H1 (cell line): ENCODE results near the gene SELENOI. TPM values are rescaled to one million over a fixed set of nuclear protein-coding genes. Genes with fewer than 3 reads are reported as not detected.

ENCODE experiments used
- CTCF ChIA-PET: fragments of 300-600 bp; sonication (Branson Sonifier 250); formaldehyde crosslinking; loops from one replicate; lab custom pipeline; 2021; ENCODE audit not compliant: partially characterized antibody; lab: Charles Lee
- POLR2A ChIA-PET: fragments of 300-600 bp; sonication (Branson Sonifier 250); formaldehyde crosslinking; loops from one replicate; lab custom pipeline; 2021; ENCODE audit warnings: inconsistent platforms; ENCODE audit not compliant: partially characterized antibody; lab: Charles Lee
- DNase-seq, 2 experiments: peaks; one replicate each; pipeline versions ENCODE4 v3.0.0 to v3.0.0-alpha.2; 2010 to 2022; ENCODE audit warnings: low spot score in 2 of 2, low read depth in 1 of 2, mixed read lengths in 1 of 2
- FAIRE-seq: peaks from 2 replicates; lab custom pipeline; 2011; peaks lifted over from hg19 to GRCh38; lab: Jason Lieb, UNC
- H2AFZ ChIP-seq: 2 replicates; pipeline ENCODE4 v1.8.1; 2012; ENCODE audit warnings: low read length, inconsistent platforms
- H2AK5ac ChIP-seq: 2 replicates; pipeline ENCODE4 v1.6.1; 2013; ENCODE audit warnings: low read depth, low read length
- H2BK120ac ChIP-seq: replicated peaks from 2 replicates; pipeline ENCODE3; 2013; ENCODE audit warnings: low read depth, low read length, inconsistent platforms
- H2BK12ac ChIP-seq: 2 replicates; pipeline ENCODE4 v1.6.1; 2013; ENCODE audit warnings: low read depth, low read length
- H2BK15ac ChIP-seq: 2 replicates; pipeline ENCODE4 v1.6.1; 2013; ENCODE audit warnings: low read length
- H2BK20ac ChIP-seq: 2 replicates; pipeline ENCODE4 v1.6.1; 2013; ENCODE audit warnings: low read length
- H2BK5ac ChIP-seq: 2 replicates; pipeline ENCODE4 v1.6.1; 2013; ENCODE audit warnings: low read depth, low read length
- H3K14ac ChIP-seq: 2 replicates; pipeline ENCODE4 v1.6.1; 2013; ENCODE audit warnings: inconsistent platforms; ENCODE audit not compliant: insufficient read length
- H3K18ac ChIP-seq: 2 replicates; pipeline ENCODE4 v1.6.1; 2013; ENCODE audit warnings: low read length; ENCODE audit errors: extremely low read depth
- H3K23ac ChIP-seq: 2 replicates; pipeline ENCODE4 v1.6.1; 2013; ENCODE audit warnings: inconsistent platforms; ENCODE audit not compliant: insufficient read length
- H3K23me2 ChIP-seq: 2 replicates; pipeline ENCODE4 v1.6.1; 2013; ENCODE audit warnings: low read depth, low read length
- H3K27ac ChIP-seq: 2 replicates; pipeline ENCODE4 v1.6.1; 2011; ENCODE audit warnings: low read depth, low read length, inconsistent platforms
- H3K27me3 ChIP-seq, 4 experiments: replicated peaks in 1 of 4; 1 replicate in 1 of 4; 2 replicates in 3 of 4; pipeline versions ENCODE4 v1.6.1 to v1.8.1; 2011 to 2013; ENCODE audit warnings: low read length in 3 of 4, mild to moderate bottlenecking in 3 of 4, inconsistent platforms in 2 of 4, mixed read lengths in 2 of 4, moderate library complexity in 1 of 4; ENCODE audit not compliant: control insufficient read depth in 3 of 4, insufficient read depth in 3 of 4; ENCODE audit errors: extremely low read depth in 1 of 4
- H3K36me3 ChIP-seq, 4 experiments: 2 replicates each; pipeline versions ENCODE4 v1.6.1 to v1.8.1; 2011 to 2013; ENCODE audit warnings: mild to moderate bottlenecking in 4 of 4, low read length in 3 of 4, moderate library complexity in 2 of 4, control low read depth in 1 of 4, inconsistent platforms in 1 of 4; ENCODE audit not compliant: insufficient read depth in 4 of 4, control insufficient read depth in 2 of 4
- H3K4ac ChIP-seq: replicated peaks from 2 replicates; pipeline ENCODE3; 2013; ENCODE audit warnings: low read length, low read depth, mixed read lengths, inconsistent platforms; ENCODE audit not compliant: insufficient read length
- H3K4me1 ChIP-seq, 4 experiments: replicated peaks in 1 of 4; 1 replicate in 1 of 4; 2 replicates in 3 of 4; pipeline versions ENCODE4 v1.6.1 to v1.8.1; 2011 to 2013; ENCODE audit warnings: low read length in 3 of 4, inconsistent platforms in 2 of 4, mixed read lengths in 1 of 4; ENCODE audit not compliant: insufficient read depth in 4 of 4, control insufficient read depth in 3 of 4
- H3K4me2 ChIP-seq, 2 experiments: 2 replicates each; pipeline versions ENCODE4 v1.6.1 to v1.8.1; 2011 to 2013; ENCODE audit warnings: low read depth in 2 of 2, low read length in 2 of 2, control low read depth in 1 of 2, inconsistent platforms in 1 of 2, mild to moderate bottlenecking in 1 of 2; ENCODE audit not compliant: insufficient read depth in 1 of 2
- H3K4me3 ChIP-seq, 4 experiments: fragments of 200-600, 300-600 bp in 1 of 4; sonication (generic), shearing (Covaris generic), sonication (Bioruptor Twin) in 1 of 4; 2 replicates each; pipeline versions ENCODE4 v1.5.1 to v1.8.1; 2011 to 2016; ENCODE audit warnings: low read length in 4 of 4, low read depth in 3 of 4, control low read depth in 2 of 4, inconsistent platforms in 2 of 4, mild to moderate bottlenecking in 2 of 4, mixed read lengths in 1 of 4, moderate library complexity in 1 of 4; ENCODE audit not compliant: insufficient read depth in 2 of 4; ENCODE audit errors: extremely low read depth in 1 of 4
- H3K56ac ChIP-seq: replicated peaks from 2 replicates; pipeline ENCODE3; 2013; ENCODE audit warnings: low read depth, mild to moderate bottlenecking, mixed read lengths, low read length, inconsistent platforms; ENCODE audit not compliant: insufficient read length
- H3K79me1 ChIP-seq: 2 replicates; pipeline ENCODE4 v1.6.1; 2013; ENCODE audit warnings: low read depth, low read length, control low read depth
- H3K79me2 ChIP-seq, 2 experiments: 2 replicates each; pipeline versions ENCODE4 v1.6.1 to v1.8.1; 2012 to 2013; ENCODE audit warnings: low read length in 2 of 2, mild to moderate bottlenecking in 2 of 2, inconsistent platforms in 1 of 2; ENCODE audit not compliant: insufficient read depth in 2 of 2, control insufficient read depth in 1 of 2
- H3K9ac ChIP-seq, 4 experiments: replicated peaks in 1 of 4; 1 replicate in 1 of 4; 2 replicates in 3 of 4; pipeline versions ENCODE4 v1.6.1 to v1.8.1; 2011 to 2013; ENCODE audit warnings: low read depth in 3 of 4, low read length in 3 of 4, control low read depth in 2 of 4, mild to moderate bottlenecking in 2 of 4, moderate library complexity in 2 of 4, inconsistent platforms in 1 of 4; ENCODE audit errors: extremely low read depth in 1 of 4
- H3K9me3 ChIP-seq, 2 experiments: 2 replicates each; pipeline versions ENCODE4 v1.6.1 to v1.8.1; 2012 to 2013; ENCODE audit warnings: mild to moderate bottlenecking in 2 of 2, moderate library complexity in 2 of 2, control low read depth in 1 of 2, inconsistent platforms in 1 of 2, low read depth in 1 of 2, low read length in 1 of 2, mixed read lengths in 1 of 2; ENCODE audit not compliant: insufficient read depth in 2 of 2
- H4K20me1 ChIP-seq, 2 experiments: replicated peaks in 1 of 2; 2 replicates each; pipeline versions ENCODE3 to v1.8.1; 2011 to 2013; ENCODE audit warnings: inconsistent platforms in 2 of 2, low read length in 2 of 2, mild to moderate bottlenecking in 1 of 2; ENCODE audit not compliant: insufficient read depth in 2 of 2, control insufficient read depth in 1 of 2
- H4K5ac ChIP-seq: 2 replicates; pipeline ENCODE4 v1.6.1; 2013; ENCODE audit warnings: low read length, low read depth, mixed read lengths, inconsistent platforms; ENCODE audit not compliant: insufficient read length
- H4K8ac ChIP-seq: 2 replicates; pipeline ENCODE4 v1.8.0; 2013; ENCODE audit warnings: mild to moderate bottlenecking, moderate library complexity, low read length, inconsistent platforms; ENCODE audit not compliant: insufficient read depth; ENCODE audit errors: extremely low read depth
- H4K91ac ChIP-seq: replicated peaks from 2 replicates; pipeline ENCODE3; 2013; ENCODE audit warnings: low read length, mixed read lengths, inconsistent platforms; ENCODE audit not compliant: insufficient read length
- EGR1 ChIP-seq: IDR thresholded peaks from 2 replicates; pipeline ENCODE4 v1.6.1; 2011; ENCODE audit warnings: low read depth, low read length, borderline replicate concordance
- KDM4A ChIP-seq: IDR thresholded peaks from one replicate; pipeline ENCODE4 v1.7.1; 2012; ENCODE audit warnings: low read depth, mild to moderate bottlenecking, moderate library complexity, low read length, inconsistent platforms; ENCODE audit not compliant: severe bottlenecking
- SIX5 ChIP-seq: IDR thresholded peaks from 2 replicates; pipeline ENCODE4 v1.6.1; 2011; ENCODE audit warnings: mild to moderate bottlenecking, low read depth, low read length
- SP1 ChIP-seq: IDR thresholded peaks from 2 replicates; pipeline ENCODE4 v1.6.1; 2011; ENCODE audit warnings: low read depth, low read length
- WGBS, 2 experiments: shearing (Covaris generic) in 1 of 2; methylation state at CpG; one replicate each; pipeline versions ENCODE4 v1.1.6 to v1.1.7; 2013 to 2015; ENCODE audit warnings: low lambda C conversion rate in 2 of 2, mixed read lengths in 2 of 2, inconsistent platforms in 1 of 2, low coverage in 1 of 2, missing lambda C conversion rate in 1 of 2; ENCODE audit not compliant: insufficient replicate concordance in 2 of 2, insufficient coverage in 1 of 2, insufficient read length in 1 of 2; ENCODE audit errors: extremely low coverage in 1 of 2, missing lambda C conversion rate in 1 of 2; 5-methylcytosine and 5-hydroxymethylcytosine counted together
- polyA plus RNA-seq, 7 experiments: library from polyadenylated mRNA; depleted of rRNA in 3 of 7; stranded (reverse) in 5 of 7; unstranded in 2 of 7; fragments of >200 nt in 5 of 7; fragments of 200-250 nt in 2 of 7; gene quantifications; 1 replicate in 5 of 7; 2 replicates in 1 of 7; 4 replicates in 1 of 7; pipeline versions ENCODE4 v1.2.1 to v1.2.3, GENCODE V29; 2011 to 2013; ENCODE audit warnings: missing spikeins in 2 of 7, mixed read lengths in 2 of 7
- total RNA-seq: library from RNA; stranded (reverse); fragmentation: NEBNext Ultra II Directional; extraction: Animal tissue kit (Norgen Biotek cat#: 25700); gene quantifications from 2 replicates; pipeline ENCODE4 v1.2.1, GENCODE V29; 2021

The SELENOI gene
- total and polyA plus RNA-seq, 2 of the 8 experiments (the other 6 are each of a cell fraction or from before 2014, with no cell fraction given) = 15.9 to 63.8 TPM

DNA sequence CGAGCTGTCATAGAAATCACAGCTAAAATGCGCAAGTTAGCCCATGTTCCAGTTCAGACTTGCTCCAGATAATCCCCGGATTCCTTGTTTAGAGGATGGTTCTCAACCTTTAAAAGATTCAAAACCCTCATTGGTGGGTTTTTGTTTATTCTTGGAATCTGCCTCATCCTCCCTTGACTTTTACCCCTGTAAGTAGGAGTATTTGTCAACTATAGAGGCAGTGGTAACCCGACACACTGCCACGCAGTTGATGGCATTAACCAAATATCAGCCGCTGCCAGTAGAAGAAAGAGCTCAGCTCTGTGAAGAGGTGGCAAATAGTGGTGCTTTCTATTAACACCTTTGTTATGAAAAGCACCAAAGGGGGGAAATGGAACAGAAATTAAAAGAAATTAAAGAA is 40.4 kb upstream of the SELENOI start:
- H3K36me3 ChIP-seq = peaks cover 0 to 2% (median under 1%) of the 10 kb centered on the region in 4 experiments; a peak in 1 of 8 replicates
- WGBS, 2 experiments = 85% methylated on average over 6 of the region's 6 CpGs; no CpG with 5 or more reads in 1 of the 2 experiments
- ChIA-PET CTCF (interaction anchor here (0.7 to 4.0 kb wide), 8 partner anchors 9 to 70 kb away, joined by 3 to 19 read pairs (median 4); no protein-coding TSS in a partner anchor), POLR2A (interaction anchor here (0.6 to 1.2 kb wide), 4 partner anchors 13 to 76 kb away, joined by 3 to 5 read pairs (median 3); partner anchors contain the start of genes HADHA and HADHB)
- no peak overlapping the region for H2BK12ac ChIP-seq
- no peak overlapping the region for H2BK15ac ChIP-seq
- H3K27ac ChIP-seq = no peak overlapping the region
- H4K91ac ChIP-seq = no peak overlapping the region
- peaks cover 0 to 1% of the 10 kb centered on the region in 2 experiments for H4K20me1 ChIP-seq
- H3K23me2 ChIP-seq = 0 out of 2 replicates have a peak, but pooled peaks cover under 1% of the 10 kb centered on the region
- H2BK5ac ChIP-seq = no peak overlapping the region
- no peaks in the 10 kb centered on the region for H3K27me3 ChIP-seq
- H4K8ac ChIP-seq = no peak overlapping the region
- H3K4me3 ChIP-seq = no peak overlapping the region
- H3K9ac ChIP-seq = no peak overlapping the region
- no peak for FAIRE-seq
- no peak overlapping the region for H3K4ac ChIP-seq
- no peak overlapping the region for H3K14ac ChIP-seq
- H2AFZ ChIP-seq = no peak overlapping the region
- H2BK120ac ChIP-seq = no peak overlapping the region
- no peak overlapping the region for H3K4me2 ChIP-seq
- no peak overlapping the region for H2BK20ac ChIP-seq
- no peak overlapping the region for H3K18ac ChIP-seq
- peaks cover 0 to 12% of the 10 kb centered on the region in 2 experiments; a peak in 2 of 4 replicates for H3K79me2 ChIP-seq
- no peak for DNase-seq
- no peak overlapping the region for H3K23ac ChIP-seq
- H2AK5ac ChIP-seq = no peak overlapping the region
- no peaks in the 10 kb centered on the region for H3K9me3 ChIP-seq
- H3K79me1 ChIP-seq = no peaks in the 10 kb centered on the region
- H4K5ac ChIP-seq = no peak overlapping the region
- no peak overlapping the region for H3K56ac ChIP-seq
- peaks cover 5 to 8% (median 7%) of the 10 kb centered on the region in 4 experiments; a peak in 6 of 7 replicates for H3K4me1 ChIP-seq
- TF ChIP-seq KDM4A = no peak
- no peak for TF ChIP-seq SP1
- TF ChIP-seq SIX5 = no peak
- no peak for TF ChIP-seq EGR1
